GM12878 (cell line): ENCODE results near the gene CD151.

ENCODE experiments used
- ATF3 ChIP-seq: IDR thresholded peaks from 2 replicates; pipeline ENCODE4 v1.6.1; 2011; ENCODE audit warnings: low read depth, mild to moderate bottlenecking, low read length, moderate library complexity, borderline replicate concordance; ENCODE audit errors: extremely low read depth
- ATF7 ChIP-seq: fragments of 450-650 bp; IDR thresholded peaks from 2 replicates; pipeline ENCODE4 v1.6.1; 2016; ENCODE audit warnings: low read depth, mild to moderate bottlenecking
- HCFC1 ChIP-seq: fragments of 150-350 bp; IDR thresholded peaks from 2 replicates; pipeline ENCODE4 v1.6.1; 2014; ENCODE audit warnings: low read length
- HDAC2 ChIP-seq: fragments of 200-600 bp; sonication (generic); IDR thresholded peaks from 2 replicates; pipeline ENCODE4 v1.6.1; 2017
- STAT1 ChIP-seq: fragments of 450-650 bp; conservative IDR thresholded peaks from 2 replicates; pipeline ENCODE4 v1.6.1; 2014; ENCODE audit warnings: antibody characterized with exemption, mild to moderate bottlenecking

DNA sequence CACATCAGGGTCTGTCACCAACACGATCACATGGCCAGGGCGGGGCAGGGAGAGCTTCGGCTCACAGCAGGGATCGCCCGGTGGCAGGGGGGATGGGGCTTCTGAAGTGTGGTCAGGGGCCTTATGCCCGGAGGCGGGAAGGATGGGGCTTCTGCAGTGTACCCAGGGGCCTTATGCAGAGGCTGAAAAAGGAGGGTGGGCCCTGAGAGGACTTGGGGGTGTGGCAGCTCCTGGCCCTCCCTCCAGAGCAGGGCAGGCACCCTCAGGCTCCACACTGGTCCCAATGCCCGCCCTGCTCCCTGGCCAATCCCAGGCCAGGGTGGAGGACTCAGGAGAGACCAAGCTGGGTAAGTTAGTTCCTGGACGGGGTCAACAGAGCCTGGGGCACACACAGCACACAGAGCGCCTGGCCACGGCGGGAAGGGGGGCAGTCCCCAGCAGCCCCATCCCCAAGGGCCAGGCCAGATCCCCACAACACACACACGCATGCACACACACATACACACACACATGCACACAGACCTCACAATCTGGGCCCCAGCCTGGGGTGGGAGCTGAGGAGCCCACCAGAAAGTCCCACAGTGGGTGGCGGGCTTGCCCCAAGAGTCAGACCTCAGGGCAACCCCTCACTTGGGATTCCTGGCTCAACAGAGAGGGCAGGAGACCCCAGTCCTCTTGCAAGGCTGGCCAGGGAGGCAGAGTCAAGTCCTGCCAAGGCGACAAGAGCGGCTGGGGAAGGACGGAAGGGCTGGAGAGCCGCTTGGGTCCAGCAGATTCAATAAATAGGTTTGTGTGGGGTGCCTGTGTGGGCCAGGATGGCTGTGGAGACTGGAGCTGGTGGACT, 41.8 kb upstream of the CD151 start:
- TF ChIP-seq ATF7 (no peak), HDAC2 (no peak), ATF3 (no peak), HCFC1 (no peak), STAT1 (no peak)
